ENCODE measurements around the gene ITGB2. TPM values are rescaled to one million over a fixed set of nuclear protein-coding genes. Genes with fewer than 3 reads are reported as not detected.
A peak's percentile ranks its signal among the peaks of the same experiment; 100 is the strongest.

ITGB2 gene
- total RNA-seq, 2 donors from 2014 or later, result 13.1 to 27.1 TPM

- Histone ChIP-seq H3K9ac (ENCODE audit: low read depth in 2 of 2, low read length in 2 of 2) (peak overlapping the region in 1 of 2 donors; percentile 4), H3K36me3 (no peaks in the 10 kb centered on the region), H3K4me1 (peaks cover 6% of the 10 kb centered on the region), H3K4me3 (no peak overlapping the region), H3K27me3 (no peaks in the 10 kb centered on the region), H3K27ac (no peak overlapping the region), H3K9me3 (no peaks in the 10 kb centered on the region)
- TF ChIP-seq CTCF (IDR thresholded peaks at IDR 0.05), result peak; percentile 88
- peak; percentile 91 for DNase-seq
- intact Hi-C loops (cut with DNase I), result loop anchor here (1.0 kb wide), 1 partner anchor 179 kb away; no protein-coding TSS in a partner anchor
Observed at GRCh38 chr21:44949779-44950198, 29.1 kb upstream of the ITGB2 start.

- no peak for TF ChIP-seq CTCF (IDR thresholded peaks at IDR 0.05)
- Histone ChIP-seq H3K4me3 (no peak overlapping the region), H3K9ac (ENCODE audit: low read depth in 2 of 2, low read length in 2 of 2) (peak overlapping the region in 1 of 2 donors; percentile 4), H3K36me3 (no peaks in the 10 kb centered on the region), H3K4me1 (peaks cover 6% of the 10 kb centered on the region), H3K9me3 (no peaks in the 10 kb centered on the region), H3K27me3 (no peaks in the 10 kb centered on the region), H3K27ac (no peak overlapping the region)
- no peak for DNase-seq
- intact Hi-C loops (cut with DNase I), result loop anchor here (1.0 kb wide), 1 partner anchor 179 kb away; no protein-coding TSS in a partner anchor
Observed at GRCh38 chr21:44949161-44949778, 28.6 kb upstream of the ITGB2 start.

- Histone ChIP-seq H3K9me3 (no peaks in the 10 kb centered on the region), H3K27me3 (no peaks in the 10 kb centered on the region), H3K36me3 (no peaks in the 10 kb centered on the region), H3K27ac (no peak overlapping the region), H3K9ac (ENCODE audit: low read depth in 2 of 2, low read length in 2 of 2) (no peak overlapping the region), H3K4me1 (peaks cover 6% of the 10 kb centered on the region), H3K4me3 (no peak overlapping the region)
- intact Hi-C loops (cut with DNase I), result loop anchor here (1.0 kb wide), 1 partner anchor 180 kb away; no protein-coding TSS in a partner anchor
- no peak for DNase-seq
- no peak for TF ChIP-seq CTCF (IDR thresholded peaks at IDR 0.05)
Observed at GRCh38 chr21:44948426-44949120, 27.9 kb upstream of the ITGB2 start.

- intact Hi-C loops (cut with DNase I), result no loop called here
- Histone ChIP-seq H3K27ac (no peak overlapping the region), H3K4me3 (no peak overlapping the region), H3K27me3 (no peaks in the 10 kb centered on the region), H3K36me3 (no peaks in the 10 kb centered on the region), H3K4me1 (peaks cover 6% of the 10 kb centered on the region), H3K9me3 (no peaks in the 10 kb centered on the region), H3K9ac (ENCODE audit: low read depth in 2 of 2, low read length in 2 of 2) (no peak overlapping the region)
- no peak for TF ChIP-seq CTCF (IDR thresholded peaks at IDR 0.05)
- no peak for DNase-seq
Observed at GRCh38 chr21:44947930-44948331, 27.2 kb upstream of the ITGB2 start.

GRCh38 chr21:44947111-44947929 is 26.6 kb upstream of the ITGB2 start:
- no peak for DNase-seq
- no peak overlapping the region for H3K9ac ChIP-seq (ENCODE audit: low read depth in 2 of 2, low read length in 2 of 2)
- no peak overlapping the region for H3K27ac ChIP-seq
- peaks cover 10% of the 10 kb centered on the region for H3K4me1 ChIP-seq
- no peaks in the 10 kb centered on the region for H3K36me3 ChIP-seq
- TF ChIP-seq CTCF (IDR thresholded peaks at IDR 0.05), result no peak
- no peak overlapping the region for H3K4me3 ChIP-seq
- intact Hi-C loops (cut with DNase I), result no loop called here
- H3K9me3 ChIP-seq, result no peaks in the 10 kb centered on the region
- H3K27me3 ChIP-seq, result no peaks in the 10 kb centered on the region
